Calu3 (cell line): ENCODE results near the gene EHMT2. TPM values are rescaled to one million over a fixed set of nuclear protein-coding genes. Genes with fewer than 3 reads are reported as not detected.
A peak's percentile ranks its signal among the peaks of the same experiment; 100 is the strongest.

Experiments
- BruUV-seq: library from RNA; stranded (reverse); fragments of 400-500 nt; replicated peaks from 2 replicates; lab custom pipeline; 2021; lab: Mats Ljungman, UMichigan
- CTCF ChIA-PET: fragments of 300-600 bp; sonication (Branson Sonifier 250); formaldehyde crosslinking; loops from one replicate; lab custom pipeline; 2022; ENCODE audit warnings: antibody characterized with exemption; lab: Charles Lee
- DNase-seq: peaks from one replicate; pipeline ENCODE4 v3.0.0; 2022
- H3K27ac Mint-ChIP-seq: one replicate; pipeline ENCODE4 v1.8.0; 2022; ENCODE audit warnings: mixed read lengths; ENCODE audit not compliant: unreplicated experiment
- H3K27me3 Mint-ChIP-seq: one replicate; pipeline ENCODE4 v1.8.0; 2022; ENCODE audit warnings: mixed read lengths; ENCODE audit not compliant: unreplicated experiment
- H3K36me3 Mint-ChIP-seq: one replicate; pipeline ENCODE4 v1.8.0; 2022; ENCODE audit warnings: mild to moderate bottlenecking, moderate library complexity, mixed read lengths; ENCODE audit not compliant: insufficient read depth, unreplicated experiment
- H3K4me1 Mint-ChIP-seq: one replicate; pipeline ENCODE4 v1.8.0; 2022; ENCODE audit warnings: mild to moderate bottlenecking, low read depth, mixed read lengths; ENCODE audit not compliant: unreplicated experiment
- H3K4me3 Mint-ChIP-seq: one replicate; pipeline ENCODE4 v1.8.0; 2022; ENCODE audit warnings: mild to moderate bottlenecking, low read depth, moderate library complexity, mixed read lengths; ENCODE audit not compliant: unreplicated experiment
- H3K9me3 Mint-ChIP-seq: one replicate; pipeline ENCODE4 v1.8.0; 2022; ENCODE audit warnings: low read depth, mixed read lengths; ENCODE audit not compliant: unreplicated experiment
- intact Hi-C: fragments of 100-400 bp; cut with micrococcal nuclease; formaldehyde crosslinking; loops from one replicate; pipeline ENCODE4 v1.10.0; 2022; ENCODE audit not compliant: unreplicated experiment
- total RNA-seq: library from RNA; stranded (reverse); gene quantifications from 2 replicates; pipeline ENCODE4 v1.2.3, GENCODE V29; 2022
- TF ChIP-seq, protein P1 (sequence below): fragments of 200-600 bp; IDR thresholded peaks from one replicate; pipeline ENCODE4 v1.8.0; 2022; ENCODE audit warnings: antibody characterized with exemption; ENCODE audit not compliant: unreplicated experiment

Gene EHMT2
- total RNA-seq, 1 experiment from 2014 or later = 138 TPM

- BruUV-seq = no TSS peak
- H3K4me3 Mint-ChIP-seq = no peak overlapping the region
- H3K27ac Mint-ChIP-seq = no peak overlapping the region
- intact Hi-C loops = no loop called here
- peaks cover 45% of the 10 kb centered on the region for H3K4me1 Mint-ChIP-seq
- DNase-seq = no peak
- CTCF ChIA-PET = no interaction called here
- no peaks in the 10 kb centered on the region for H3K27me3 Mint-ChIP-seq
- TF ChIP-seq, protein P1, sequence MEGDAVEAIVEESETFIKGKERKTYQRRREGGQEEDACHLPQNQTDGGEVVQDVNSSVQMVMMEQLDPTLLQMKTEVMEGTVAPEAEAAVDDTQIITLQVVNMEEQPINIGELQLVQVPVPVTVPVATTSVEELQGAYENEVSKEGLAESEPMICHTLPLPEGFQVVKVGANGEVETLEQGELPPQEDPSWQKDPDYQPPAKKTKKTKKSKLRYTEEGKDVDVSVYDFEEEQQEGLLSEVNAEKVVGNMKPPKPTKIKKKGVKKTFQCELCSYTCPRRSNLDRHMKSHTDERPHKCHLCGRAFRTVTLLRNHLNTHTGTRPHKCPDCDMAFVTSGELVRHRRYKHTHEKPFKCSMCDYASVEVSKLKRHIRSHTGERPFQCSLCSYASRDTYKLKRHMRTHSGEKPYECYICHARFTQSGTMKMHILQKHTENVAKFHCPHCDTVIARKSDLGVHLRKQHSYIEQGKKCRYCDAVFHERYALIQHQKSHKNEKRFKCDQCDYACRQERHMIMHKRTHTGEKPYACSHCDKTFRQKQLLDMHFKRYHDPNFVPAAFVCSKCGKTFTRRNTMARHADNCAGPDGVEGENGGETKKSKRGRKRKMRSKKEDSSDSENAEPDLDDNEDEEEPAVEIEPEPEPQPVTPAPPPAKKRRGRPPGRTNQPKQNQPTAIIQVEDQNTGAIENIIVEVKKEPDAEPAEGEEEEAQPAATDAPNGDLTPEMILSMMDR = no peak
- H3K9me3 Mint-ChIP-seq = no peaks in the 10 kb centered on the region
- peaks cover 76% of the 10 kb centered on the region for H3K36me3 Mint-ChIP-seq
Observed at GRCh38 chr6:31876357-31876756, 21.1 kb downstream of the EHMT2 start.

DNA sequence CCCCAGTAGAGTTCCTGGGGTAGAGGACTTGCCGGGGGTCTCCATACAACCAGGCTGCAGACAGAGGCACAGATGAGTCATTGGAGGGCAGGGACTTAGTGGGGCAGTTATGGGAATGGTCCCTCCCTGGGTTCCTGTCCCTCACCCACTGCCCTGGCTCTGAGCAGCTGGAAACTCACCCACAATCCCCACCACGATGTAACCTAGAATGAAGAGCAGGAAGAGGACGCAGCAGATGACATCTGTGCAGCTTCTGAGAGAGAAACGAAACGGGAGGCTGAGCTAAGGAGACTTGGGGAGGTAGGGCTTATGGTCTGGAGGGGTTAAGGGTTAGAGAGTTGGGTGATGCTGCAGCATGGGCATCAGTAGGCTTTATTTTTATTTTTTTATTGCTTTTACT is 21.6 kb downstream of the EHMT2 start:
- H3K9me3 Mint-ChIP-seq = no peaks in the 10 kb centered on the region
- no peak overlapping the region for H3K4me3 Mint-ChIP-seq
- H3K4me1 Mint-ChIP-seq = peaks cover 40% of the 10 kb centered on the region
- intact Hi-C loops = no loop called here
- peaks cover 74% of the 10 kb centered on the region for H3K36me3 Mint-ChIP-seq
- H3K27ac Mint-ChIP-seq = no peak overlapping the region
- DNase-seq = no peak
- TF ChIP-seq, protein P1 = no peak
- no TSS peak for BruUV-seq
- CTCF ChIA-PET = interaction anchor here (1.3 kb wide), 1 partner anchor 12 kb away, joined by 3 read pairs; no protein-coding TSS in a partner anchor
- no peaks in the 10 kb centered on the region for H3K27me3 Mint-ChIP-seq

DNA sequence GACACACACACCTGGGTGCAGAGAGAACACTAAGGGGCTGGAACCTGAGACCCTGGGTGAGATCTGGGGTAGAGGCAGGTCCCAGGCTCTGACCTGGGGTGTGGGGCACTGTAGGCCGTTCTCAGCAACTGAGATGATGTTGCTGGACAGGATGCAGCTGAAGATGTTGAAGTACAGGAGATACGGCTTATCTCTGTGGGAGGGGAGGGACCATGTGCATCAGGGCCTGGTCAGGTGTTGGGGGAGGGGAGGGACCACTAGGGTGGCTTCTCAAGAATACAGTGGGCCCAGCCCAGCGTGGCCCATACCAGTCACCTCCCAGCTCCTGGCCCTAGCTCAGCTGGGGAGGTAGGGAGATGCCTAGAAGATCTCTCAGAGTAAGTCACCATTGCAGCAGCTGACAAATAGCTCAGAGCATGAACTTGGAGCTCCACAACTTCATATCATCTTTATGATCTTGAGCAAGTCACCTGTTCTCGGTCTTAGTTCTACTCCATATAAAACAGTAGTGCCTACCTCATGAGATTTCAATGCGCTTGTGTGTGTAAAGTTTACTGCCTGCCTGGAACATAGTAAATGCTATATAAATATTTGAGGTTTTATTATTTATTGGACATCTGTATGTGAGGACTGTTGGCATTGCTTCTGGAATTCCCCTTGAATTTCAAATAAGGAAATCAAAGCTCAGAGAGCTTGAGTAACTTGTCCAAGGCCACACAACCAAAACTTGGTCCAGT is 22.5 kb downstream of the EHMT2 start:
- TSS peak; percentile 22 for BruUV-seq
- intact Hi-C loops = no loop called here
- no peak for DNase-seq

GRCh38 chr6:31874084-31874670 is 23.3 kb downstream of the EHMT2 start:
- no peak overlapping the region for H3K4me3 Mint-ChIP-seq
- intact Hi-C loops = no loop called here
- BruUV-seq = no TSS peak
- H3K27me3 Mint-ChIP-seq = no peaks in the 10 kb centered on the region
- no peak for DNase-seq
- TF ChIP-seq, protein P1 = no peak
- H3K27ac Mint-ChIP-seq = peak overlapping the region; percentile 20
- peaks cover 75% of the 10 kb centered on the region for H3K36me3 Mint-ChIP-seq
- CTCF ChIA-PET = interaction anchor here (0.6 kb wide), 1 partner anchor 14 kb away, joined by 5 read pairs; no protein-coding TSS in a partner anchor
- no peaks in the 10 kb centered on the region for H3K9me3 Mint-ChIP-seq
- peaks cover 31% of the 10 kb centered on the region for H3K4me1 Mint-ChIP-seq

More for the DNA sequence above, 22.5 kb downstream of the EHMT2 start:
- CTCF ChIA-PET = interaction anchor here (0.5 to 1.3 kb wide), 4 partner anchors 13 to 214 kb away, joined by 3 to 5 read pairs (median 4); partner anchors contain the start of gene C6orf47
- H3K27ac Mint-ChIP-seq = no peak overlapping the region
- H3K36me3 Mint-ChIP-seq = peaks cover 74% of the 10 kb centered on the region
- no peak overlapping the region for H3K4me3 Mint-ChIP-seq
- no peaks in the 10 kb centered on the region for H3K9me3 Mint-ChIP-seq
- TF ChIP-seq, protein P1 = no peak
- H3K4me1 Mint-ChIP-seq = peaks cover 39% of the 10 kb centered on the region
- no peaks in the 10 kb centered on the region for H3K27me3 Mint-ChIP-seq
